Measurements from ENCODE around the gene GPR17.

GRCh38 chr2:127654838-127655175 is 8.9 kb downstream of the GPR17 start:
- TF ChIP-seq CTCF (IDR thresholded peaks at IDR 0.05) = no peak
- TF ChIP-seq EP300 (IDR thresholded peaks at IDR 0.05) = no peak
- no peak for TF ChIP-seq POLR2A (IDR thresholded peaks at IDR 0.05)
